GM19025 (cell line): ENCODE measurements around the gene C3orf49.

Experiments used
- ATAC-seq: cut with Tn5 transposase; IDR thresholded peaks from one replicate; pipeline ENCODE4 v1.9.1; 2021; ENCODE audit warnings: mild to moderate bottlenecking, low read depth, moderate library complexity; ENCODE audit not compliant: unreplicated experiment

The C3orf49 gene

DNA sequence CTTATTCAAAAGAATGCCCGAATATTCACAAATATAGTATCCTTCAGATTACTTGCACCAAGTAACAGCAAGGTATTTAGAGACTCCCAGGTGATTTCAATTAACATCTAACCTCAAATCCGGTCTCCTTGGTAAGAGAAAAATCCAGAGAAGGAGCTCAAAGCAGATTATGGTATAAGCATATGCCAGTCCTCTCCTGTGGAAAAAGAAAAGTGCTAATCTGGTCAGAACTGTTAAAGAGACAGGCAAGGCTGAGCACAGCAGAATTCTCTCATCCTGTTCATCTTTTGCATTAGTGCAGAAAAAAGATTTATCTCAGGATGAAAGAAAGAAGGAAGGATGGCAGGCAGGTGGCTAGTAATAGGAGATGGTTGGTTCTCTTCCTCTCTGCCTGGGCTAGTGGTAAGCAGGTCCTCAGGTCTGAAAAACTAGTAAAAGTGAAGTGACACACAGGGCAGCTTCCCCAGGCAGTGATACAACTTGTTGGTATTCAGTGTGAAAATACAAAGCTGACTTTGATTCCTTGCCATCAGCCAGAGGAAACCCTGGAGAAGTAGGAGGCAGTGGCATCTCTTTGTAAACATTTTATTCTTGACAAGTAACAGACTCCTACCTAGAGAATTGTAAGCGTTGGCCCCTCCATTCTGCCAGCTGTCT, 58.8 kb downstream of the C3orf49 start:
- no peak for ATAC-seq

- ATAC-seq: no peak
These were observed 59.4 kb downstream of the C3orf49 start for GRCh38 chr3:63878394-63879060.

DNA sequence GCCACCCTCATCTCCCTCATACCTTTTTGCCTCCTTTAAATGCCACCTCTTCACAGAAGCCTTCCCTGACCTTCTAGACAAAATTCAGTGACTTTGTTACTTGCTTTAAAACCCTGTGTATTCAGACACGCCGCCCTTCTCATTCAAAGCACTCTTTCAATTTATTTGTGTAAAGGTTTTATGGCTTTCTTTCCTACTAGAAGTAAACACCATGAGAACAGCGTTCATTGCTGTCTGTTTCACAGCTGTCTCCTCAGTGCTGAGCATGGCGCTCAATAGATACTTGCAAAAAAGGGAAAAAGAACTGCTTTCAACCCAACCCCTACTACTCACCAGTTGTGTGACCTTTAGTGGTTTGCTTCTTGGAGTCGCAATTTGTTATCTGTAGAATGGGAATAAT, 61.6 kb downstream of the C3orf49 start:
- no peak for ATAC-seq

DNA sequence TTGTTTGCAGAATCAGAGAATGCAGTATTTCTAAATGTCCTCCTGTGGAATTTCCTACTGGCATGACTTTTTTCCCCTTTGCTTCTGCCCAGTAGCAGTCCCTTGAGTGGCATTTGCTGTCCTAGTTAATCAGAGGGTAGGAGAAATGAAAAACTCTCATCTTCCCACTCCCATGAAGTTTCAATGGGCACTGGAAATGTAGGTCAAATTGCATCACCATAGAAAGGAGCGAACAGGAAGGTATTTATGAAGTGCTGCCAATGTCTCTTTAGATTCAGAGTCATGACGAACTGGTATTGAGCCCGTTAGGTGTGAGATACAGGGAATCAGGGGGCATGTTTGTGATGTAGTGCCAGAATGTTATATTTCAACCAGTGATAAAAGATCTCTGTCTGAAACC, 67.8 kb downstream of the C3orf49 start:
- ATAC-seq: no peak

GRCh38 chr3:63891518-63891917, 72.4 kb downstream of the C3orf49 start:
- ATAC-seq: no peak

DNA sequence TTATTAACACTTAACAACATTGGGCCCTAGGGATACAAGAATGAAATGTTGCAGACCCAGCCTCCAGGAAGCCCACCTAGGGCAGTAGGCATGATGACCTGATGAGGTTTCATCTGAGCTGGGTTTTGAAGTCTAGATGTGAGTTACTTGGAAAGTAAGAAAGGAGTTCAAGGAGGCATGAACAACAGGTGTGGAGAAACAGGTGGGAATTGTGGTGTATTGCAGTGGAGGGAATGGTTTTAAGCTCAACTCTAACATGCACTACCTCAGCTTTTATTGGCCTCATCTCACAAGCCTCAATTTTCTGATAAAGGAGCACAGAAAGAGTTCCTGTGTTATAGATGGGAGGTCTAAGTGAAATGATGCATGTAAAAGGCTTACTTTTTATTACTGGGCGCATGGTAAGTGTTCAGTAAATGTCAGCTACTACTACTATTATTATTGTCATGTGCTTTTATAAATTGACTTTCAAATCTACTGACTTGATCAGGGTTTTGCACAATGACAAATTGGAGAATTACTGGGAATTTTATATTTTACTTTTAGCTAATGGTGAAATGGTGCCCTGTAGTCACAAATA, 73.8 kb downstream of the C3orf49 start:
- no peak for ATAC-seq

DNA sequence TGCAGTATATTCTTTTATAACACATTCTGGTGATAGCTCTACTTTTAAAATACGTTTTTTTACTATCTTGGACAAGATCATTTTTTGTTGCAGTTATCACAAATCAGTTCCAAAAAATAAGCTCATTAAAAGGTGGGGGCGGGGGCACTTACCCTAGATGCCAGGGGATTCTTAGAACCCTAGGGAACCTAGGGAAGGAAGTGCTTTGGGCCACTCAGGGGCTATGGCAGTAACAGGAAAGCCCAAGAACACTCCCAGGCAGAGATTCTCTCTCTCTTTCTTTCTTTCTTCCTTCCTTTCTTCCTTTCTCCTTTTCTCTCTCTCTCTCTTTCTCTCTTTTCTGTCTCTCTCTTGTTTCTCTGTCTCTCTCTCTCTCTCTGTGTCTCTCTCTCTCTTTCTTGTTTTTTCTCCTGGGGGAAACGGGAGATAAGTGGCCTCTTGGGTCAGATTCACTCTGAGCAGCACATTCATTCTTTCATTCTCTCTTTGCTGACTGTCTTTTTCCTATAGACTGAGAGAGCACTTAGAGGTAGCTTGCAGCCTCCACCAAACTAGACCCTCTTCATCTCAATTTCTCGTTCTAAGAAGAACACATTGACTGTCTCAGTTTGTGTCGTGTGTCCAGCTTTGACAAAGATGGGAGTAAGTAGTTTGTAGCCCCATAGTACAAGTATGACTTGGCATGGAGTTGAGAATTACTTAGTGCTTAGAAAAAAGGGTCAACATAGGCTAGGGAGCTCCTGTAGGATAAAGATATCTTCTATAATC, 76.5 kb downstream of the C3orf49 start:
- no peak for ATAC-seq

DNA sequence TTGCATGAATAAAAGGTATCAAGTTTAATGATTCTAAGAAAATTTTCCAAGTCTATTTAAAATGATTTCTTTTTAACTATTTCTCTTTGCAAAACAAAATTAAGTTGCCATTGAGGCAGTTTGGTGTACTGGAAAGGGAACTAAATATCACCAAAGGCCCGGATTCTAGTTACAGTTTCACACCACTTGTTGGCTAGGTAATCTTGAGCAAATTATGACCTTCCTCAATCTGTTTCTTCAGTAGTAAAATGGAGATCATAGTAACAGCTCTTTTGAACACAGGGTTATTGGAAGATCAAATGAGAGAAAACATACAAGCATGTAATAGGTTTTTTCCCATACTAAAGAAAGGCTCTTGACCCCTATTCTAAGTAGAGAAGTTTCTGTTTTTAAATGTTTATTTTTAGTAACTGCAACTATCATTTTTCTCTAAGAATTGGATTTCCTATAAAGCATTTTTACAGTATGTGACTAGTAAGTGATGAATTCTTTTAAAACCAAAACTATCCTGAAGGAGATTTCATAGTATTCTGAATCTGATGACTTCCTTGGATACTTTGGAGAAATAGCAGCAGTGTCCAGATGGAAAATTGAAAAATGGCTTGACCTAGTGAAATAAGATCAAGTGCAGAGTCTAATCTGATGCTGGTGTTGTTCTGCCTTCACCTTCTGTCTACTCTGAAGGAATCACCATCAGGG, 77.4 kb downstream of the C3orf49 start:
- peak; percentile 59 for ATAC-seq
